GM06990 (cell line): ENCODE results near the gene PBX3.

ENCODE experiments used
- DNase-seq: peaks from one replicate; pipeline ENCODE4 v3.0.0-alpha.2; 2011; ENCODE audit not compliant: insufficient read length; ENCODE audit errors: extremely low read depth
- H3K27me3 ChIP-seq: replicated peaks from 2 replicates; pipeline ENCODE4 v1.6.0; 2011; ENCODE audit warnings: low read length; ENCODE audit not compliant: control insufficient read depth, insufficient read depth
- H3K36me3 ChIP-seq: 2 replicates; pipeline ENCODE4 v1.5.1; 2011; ENCODE audit warnings: low read length; ENCODE audit not compliant: control insufficient read depth, insufficient read depth
- H3K4me3 ChIP-seq: replicated peaks from 2 replicates; pipeline ENCODE4 v1.5.1; 2011; ENCODE audit warnings: low read depth, mild to moderate bottlenecking, control low read depth, low read length
- CTCF ChIP-seq: IDR thresholded peaks from 2 replicates; pipeline ENCODE4 v1.5.1; 2011; ENCODE audit warnings: low read length, control low read depth, mild to moderate bottlenecking, inconsistent platforms; ENCODE audit not compliant: insufficient read depth, poor library complexity, severe bottlenecking

The PBX3 gene

GRCh38 chr9:125850106-125850632, 103.0 kb downstream of the PBX3 start:
- H3K4me3 ChIP-seq, result no peak overlapping the region
- H3K36me3 ChIP-seq, result no peaks in the 10 kb centered on the region

GRCh38 chr9:125850763-125851162, 103.6 kb downstream of the PBX3 start:
- no peak for TF ChIP-seq CTCF

More at GRCh38 chr9:125850106-125850632, 103.0 kb downstream of the PBX3 start:
- DNase-seq, result no peak
- no peaks in the 10 kb centered on the region for H3K27me3 ChIP-seq
- TF ChIP-seq CTCF, result no peak

GRCh38 chr9:125851979-125852378, 104.8 kb downstream of the PBX3 start:
- no peaks in the 10 kb centered on the region for H3K36me3 ChIP-seq
- no peaks in the 10 kb centered on the region for H3K27me3 ChIP-seq
- no peak for DNase-seq
- TF ChIP-seq CTCF, result no peak
- no peak overlapping the region for H3K4me3 ChIP-seq

More at GRCh38 chr9:125850763-125851162, 103.6 kb downstream of the PBX3 start:
- H3K27me3 ChIP-seq, result no peaks in the 10 kb centered on the region
- no peak for DNase-seq
- H3K36me3 ChIP-seq, result no peaks in the 10 kb centered on the region
- no peak overlapping the region for H3K4me3 ChIP-seq

- no peak for DNase-seq
- Histone ChIP-seq H3K4me3 (no peak overlapping the region), H3K36me3 (no peaks in the 10 kb centered on the region), H3K27me3 (no peaks in the 10 kb centered on the region)
- TF ChIP-seq CTCF, result no peak
These were observed 105.2 kb downstream of the PBX3 start for GRCh38 chr9:125852386-125852785.

- no peak for TF ChIP-seq CTCF
- Histone ChIP-seq H3K36me3 (no peaks in the 10 kb centered on the region), H3K4me3 (no peak overlapping the region), H3K27me3 (no peaks in the 10 kb centered on the region)
- no peak for DNase-seq
These were observed 107.5 kb downstream of the PBX3 start for GRCh38 chr9:125854553-125855275.

GRCh38 chr9:125856331-125856730, 109.2 kb downstream of the PBX3 start:
- TF ChIP-seq CTCF, result no peak
- no peaks in the 10 kb centered on the region for H3K36me3 ChIP-seq
- H3K4me3 ChIP-seq, result no peak overlapping the region
- DNase-seq, result no peak
- H3K27me3 ChIP-seq, result no peaks in the 10 kb centered on the region
